Large intestine (tissue), 3 donors: ENCODE data around the gene RBMS1. TPM values are rescaled to one million over a fixed set of nuclear protein-coding genes. Genes with fewer than 3 reads are reported as not detected.

Experiments used
- DNase-seq, 2 donors: peaks; one replicate each; pipeline versions ENCODE4 v3.0.0 to v3.0.0-alpha.2; 2013
- H3K27ac ChIP-seq: one replicate; pipeline ENCODE4 v1.5.1; 2013; ENCODE audit warnings: low read length
- H3K27me3 ChIP-seq: 2 replicates; pipeline ENCODE4 v1.6.1; 2013; ENCODE audit warnings: low read length; ENCODE audit not compliant: control insufficient read depth, insufficient read depth
- H3K36me3 ChIP-seq: 2 replicates; pipeline ENCODE4 v1.6.1; 2013; ENCODE audit warnings: low read length; ENCODE audit not compliant: control insufficient read depth, insufficient read depth
- H3K4me1 ChIP-seq: one replicate; pipeline ENCODE4 v1.6.1; 2013; ENCODE audit warnings: low read length; ENCODE audit not compliant: control insufficient read depth, insufficient read depth
- H3K4me3 ChIP-seq: one replicate; pipeline ENCODE4 v1.5.1; 2013; ENCODE audit warnings: low read length
- H3K9me3 ChIP-seq: one replicate; pipeline ENCODE4 v1.6.1; 2013; ENCODE audit warnings: mild to moderate bottlenecking, low read depth, low read length, moderate library complexity; ENCODE audit not compliant: control insufficient read depth
- WGBS: methylation state at CpG from one replicate; pipeline ENCODE4 v1.1.5; 2013; ENCODE audit warnings: low lambda C conversion rate; ENCODE audit not compliant: insufficient coverage; 5-methylcytosine and 5-hydroxymethylcytosine counted together
- polyA plus RNA-seq: library from polyadenylated mRNA; unstranded; fragments of 120-200 nt; gene quantifications from one replicate; pipeline ENCODE4 v1.2.1, GENCODE V29; 2013

The RBMS1 gene
- polyA plus RNA-seq, 1 donor = 46.6 TPM

DNA sequence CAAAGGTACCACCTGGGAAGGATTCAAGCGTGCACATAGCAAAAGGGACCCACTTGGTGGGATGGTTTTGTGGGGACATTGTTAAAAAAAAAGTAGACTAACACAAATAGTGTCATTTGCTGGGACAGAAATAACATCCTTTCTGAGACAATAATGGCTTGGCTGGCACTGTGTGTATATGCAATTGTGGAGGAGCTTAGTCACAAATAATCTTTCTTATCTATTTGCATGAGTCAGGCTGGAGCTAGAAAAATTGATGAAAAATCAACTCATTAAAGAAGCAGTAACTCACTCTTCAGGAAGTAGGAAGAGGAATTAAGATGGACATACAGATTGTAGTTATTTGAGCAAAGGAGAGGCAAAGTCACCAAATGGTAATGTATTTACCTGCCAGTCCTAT lies 264.0 kb downstream of the RBMS1 start:
- no CpG with 5 or more reads among the region's 1 CpG for WGBS
- H3K9me3 ChIP-seq = no peaks in the 10 kb centered on the region
- no peaks in the 10 kb centered on the region for H3K36me3 ChIP-seq
- no peak overlapping the region for H3K27ac ChIP-seq
- no peak overlapping the region for H3K4me3 ChIP-seq
- DNase-seq = no peak
- H3K27me3 ChIP-seq = no peaks in the 10 kb centered on the region
- peaks cover 15% of the 10 kb centered on the region for H3K4me1 ChIP-seq

DNA sequence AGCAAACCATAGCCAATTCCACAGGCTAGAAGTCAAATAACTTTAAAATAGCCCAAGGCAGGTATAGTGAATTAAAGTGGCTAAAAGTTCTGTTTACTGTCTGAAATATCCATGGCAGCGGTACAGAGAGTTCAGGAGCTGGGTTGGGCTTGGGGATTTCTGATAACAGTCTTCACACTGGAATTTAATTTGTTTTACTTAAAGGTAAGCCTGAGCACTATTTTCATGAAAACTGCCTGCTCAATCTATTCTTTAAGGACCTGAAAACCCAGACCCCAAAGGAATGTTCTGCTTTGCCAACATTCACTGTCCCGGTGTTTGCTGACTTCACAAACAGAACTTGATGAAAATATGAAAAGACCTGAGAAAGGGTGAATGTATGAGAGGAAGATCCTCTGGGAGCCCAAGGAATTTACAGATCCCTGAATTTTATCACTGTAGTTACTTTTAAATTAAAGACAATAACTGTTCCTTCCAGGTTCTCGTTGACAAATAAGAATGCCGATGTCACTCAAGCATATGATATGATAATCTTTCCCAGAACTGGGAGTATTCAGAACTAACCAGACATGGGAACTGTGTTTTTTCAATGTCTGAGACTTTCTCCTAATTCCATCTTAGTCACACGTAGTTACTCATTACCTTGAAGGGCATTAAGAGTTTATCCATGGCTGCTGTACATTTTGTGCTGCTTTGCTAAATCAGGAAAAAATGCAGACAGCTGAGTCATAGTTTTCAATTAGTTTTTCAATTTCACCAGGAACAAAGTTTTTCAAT lies 265.3 kb downstream of the RBMS1 start:
- no peak overlapping the region for H3K4me3 ChIP-seq
- H3K9me3 ChIP-seq = no peaks in the 10 kb centered on the region
- H3K27me3 ChIP-seq = no peaks in the 10 kb centered on the region
- peaks cover 22% of the 10 kb centered on the region for H3K4me1 ChIP-seq
- 50% methylated on average over 1 of the region's 5 CpGs for WGBS
- DNase-seq = peak; percentile 49 to 73
- H3K27ac ChIP-seq = no peak overlapping the region
- H3K36me3 ChIP-seq = no peaks in the 10 kb centered on the region

DNA sequence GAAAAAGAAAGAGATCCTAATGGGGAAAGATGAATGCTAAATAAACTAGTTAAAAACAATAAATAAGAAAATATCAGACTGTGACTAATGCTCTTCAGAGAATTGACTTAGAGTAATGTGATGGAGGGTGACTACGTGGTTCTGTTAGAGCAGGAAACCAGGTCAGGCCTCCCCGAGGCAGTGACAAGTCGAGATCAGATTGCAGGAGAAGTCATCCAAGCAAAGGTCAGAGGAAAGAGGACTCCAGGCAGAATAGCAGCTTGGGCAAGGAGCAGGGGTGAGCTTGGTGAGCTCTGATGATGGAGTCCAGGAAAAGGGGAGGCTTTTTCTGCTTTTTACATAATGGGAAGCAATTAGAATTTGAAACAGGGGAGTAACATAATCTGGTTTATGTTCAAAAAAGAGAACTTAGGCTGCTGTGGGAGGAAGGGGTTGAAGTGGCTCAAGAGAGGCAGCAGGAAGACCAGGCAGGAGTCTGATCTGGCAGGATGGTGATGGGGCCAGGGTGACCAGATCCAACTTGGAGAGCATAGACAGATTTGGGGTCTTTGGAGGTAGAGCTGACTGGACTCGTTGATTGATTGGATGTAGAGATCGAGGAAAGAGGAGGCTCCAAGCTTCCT lies 266.2 kb downstream of the RBMS1 start:
- H3K27ac ChIP-seq = no peak overlapping the region
- H3K36me3 ChIP-seq = no peaks in the 10 kb centered on the region
- H3K4me3 ChIP-seq = no peak overlapping the region
- H3K27me3 ChIP-seq = no peaks in the 10 kb centered on the region
- peak; percentile 61 to 72 for DNase-seq
- H3K4me1 ChIP-seq = peaks cover 31% of the 10 kb centered on the region
- H3K9me3 ChIP-seq = no peaks in the 10 kb centered on the region
- WGBS = no CpG with 5 or more reads among the region's 5 CpGs

DNA sequence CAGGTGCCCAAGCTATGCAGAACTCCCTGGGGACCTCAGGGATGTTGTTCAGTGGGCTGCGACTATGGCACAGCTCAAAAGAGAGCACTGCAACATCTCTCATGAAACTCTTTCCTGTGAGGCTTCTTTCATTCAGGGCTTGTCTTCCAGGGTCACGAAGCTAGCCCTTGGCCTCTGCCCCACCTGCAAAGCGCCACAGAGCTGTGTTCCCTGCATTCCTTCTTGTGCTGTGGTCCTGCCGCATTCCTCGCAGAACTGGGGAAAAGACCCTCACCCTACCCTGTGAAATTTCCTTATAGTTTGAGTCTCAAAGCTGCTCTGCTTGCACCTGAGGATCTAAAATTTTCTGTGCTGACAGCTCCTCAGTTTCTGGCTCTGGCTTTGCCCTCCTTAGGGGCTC lies 267.2 kb downstream of the RBMS1 start:
- no CpG with 5 or more reads among the region's 5 CpGs for WGBS
- Histone ChIP-seq H3K27ac (no peak overlapping the region), H3K4me3 (no peak overlapping the region), H3K27me3 (no peaks in the 10 kb centered on the region), H3K36me3 (no peaks in the 10 kb centered on the region), H3K4me1 (peaks cover 42% of the 10 kb centered on the region), H3K9me3 (no peaks in the 10 kb centered on the region)
- DNase-seq = no peak

DNA sequence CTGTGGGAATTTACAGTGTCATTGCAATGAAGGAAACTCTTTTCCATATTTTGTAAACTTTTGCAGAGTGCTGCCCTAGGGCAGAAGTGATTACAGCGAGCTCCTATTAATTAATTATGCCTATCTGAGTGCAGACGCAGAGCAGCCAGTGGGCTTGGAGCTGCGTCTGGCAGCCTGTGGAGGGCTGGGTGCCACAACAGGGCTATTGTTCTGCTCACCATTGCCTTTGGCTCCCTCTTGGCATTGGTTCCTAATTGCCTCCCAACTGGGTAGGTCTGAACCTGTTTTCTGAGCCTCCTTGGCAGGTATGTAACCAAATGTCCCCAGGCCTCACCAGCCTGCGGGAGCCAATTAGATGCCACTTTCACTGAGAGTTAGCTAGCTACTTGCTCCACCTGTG lies 267.9 kb downstream of the RBMS1 start:
- H3K4me3 ChIP-seq = no peak overlapping the region
- no CpG with 5 or more reads among the region's 4 CpGs for WGBS
- no peak overlapping the region for H3K27ac ChIP-seq
- H3K4me1 ChIP-seq = peaks cover 47% of the 10 kb centered on the region
- no peaks in the 10 kb centered on the region for H3K36me3 ChIP-seq
- DNase-seq = no peak
- H3K9me3 ChIP-seq = no peaks in the 10 kb centered on the region
- no peaks in the 10 kb centered on the region for H3K27me3 ChIP-seq

DNA sequence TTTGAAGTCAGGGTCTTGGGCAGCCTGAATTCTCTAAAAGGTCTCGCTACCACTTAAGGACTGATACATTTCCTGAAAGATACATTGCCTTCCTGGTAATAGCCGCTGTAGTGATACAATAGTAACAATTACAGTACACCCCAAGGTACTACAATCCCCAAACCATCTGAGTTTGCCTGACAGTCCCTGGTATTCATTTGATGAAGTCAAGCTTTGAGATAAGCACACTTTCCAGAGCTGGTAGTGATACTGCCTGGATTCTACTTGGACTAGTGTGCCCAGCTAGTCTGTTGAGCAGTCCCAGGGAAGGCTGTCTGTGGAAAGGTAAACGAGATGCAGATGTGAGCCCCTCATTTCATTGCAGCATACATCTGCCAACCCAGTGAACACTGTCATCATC lies 269.1 kb downstream of the RBMS1 start:
- Histone ChIP-seq H3K27me3 (no peaks in the 10 kb centered on the region), H3K27ac (no peak overlapping the region), H3K36me3 (no peaks in the 10 kb centered on the region), H3K4me1 (peaks cover 47% of the 10 kb centered on the region), H3K4me3 (no peak overlapping the region), H3K9me3 (no peaks in the 10 kb centered on the region)
- DNase-seq = no peak
- WGBS = no CpG with 5 or more reads among the region's 3 CpGs

DNA sequence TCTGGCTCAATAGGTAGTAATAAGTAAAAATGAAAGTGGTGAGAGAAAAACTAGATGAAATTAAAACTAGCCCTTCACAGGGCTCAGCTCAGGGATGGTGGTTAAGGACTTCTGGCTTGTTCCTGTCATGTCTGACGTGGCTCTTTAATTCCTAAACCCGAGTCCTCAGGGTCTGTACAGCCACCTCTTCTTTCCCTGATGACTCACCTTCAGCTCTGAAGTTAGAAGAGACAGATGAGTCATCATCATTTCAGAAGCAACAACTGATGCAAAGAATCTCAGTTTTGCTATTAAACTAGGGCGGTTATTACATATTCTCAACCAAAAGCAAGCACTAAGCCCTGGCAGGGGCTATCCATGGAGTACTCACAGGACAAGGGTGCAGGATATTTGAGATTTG lies 269.5 kb downstream of the RBMS1 start:
- Histone ChIP-seq H3K4me3 (no peak overlapping the region), H3K4me1 (peaks cover 47% of the 10 kb centered on the region), H3K36me3 (no peaks in the 10 kb centered on the region), H3K27me3 (no peaks in the 10 kb centered on the region), H3K27ac (no peak overlapping the region), H3K9me3 (no peaks in the 10 kb centered on the region)
- WGBS = no CpG with 5 or more reads among the region's 3 CpGs
- DNase-seq = no peak

DNA sequence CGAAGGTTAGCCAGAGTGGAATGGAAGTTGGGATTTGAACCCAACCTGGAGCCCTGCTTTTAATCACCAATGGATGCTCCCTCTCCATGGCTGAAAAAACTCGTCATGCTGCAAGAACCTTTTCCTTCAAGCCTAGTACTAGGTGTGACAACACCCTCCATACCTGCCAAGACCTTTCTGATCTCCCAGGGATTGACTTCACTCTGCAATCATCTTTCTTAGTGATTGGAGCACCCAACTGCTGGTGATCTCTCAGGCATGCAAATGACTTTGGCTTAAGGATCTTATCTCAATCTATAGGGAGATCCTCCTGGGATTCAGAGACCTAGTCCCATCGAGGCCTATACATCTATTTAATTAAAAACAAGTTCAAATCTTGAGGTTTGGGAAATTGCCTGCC lies 270.0 kb downstream of the RBMS1 start:
- H3K4me3 ChIP-seq = no peak overlapping the region
- DNase-seq = no peak
- H3K27ac ChIP-seq = peak overlapping the region; percentile 5
- no peaks in the 10 kb centered on the region for H3K9me3 ChIP-seq
- WGBS = no CpG with 5 or more reads among the region's 3 CpGs
- peaks cover 44% of the 10 kb centered on the region for H3K4me1 ChIP-seq
- no peaks in the 10 kb centered on the region for H3K27me3 ChIP-seq
- H3K36me3 ChIP-seq = no peaks in the 10 kb centered on the region

DNA sequence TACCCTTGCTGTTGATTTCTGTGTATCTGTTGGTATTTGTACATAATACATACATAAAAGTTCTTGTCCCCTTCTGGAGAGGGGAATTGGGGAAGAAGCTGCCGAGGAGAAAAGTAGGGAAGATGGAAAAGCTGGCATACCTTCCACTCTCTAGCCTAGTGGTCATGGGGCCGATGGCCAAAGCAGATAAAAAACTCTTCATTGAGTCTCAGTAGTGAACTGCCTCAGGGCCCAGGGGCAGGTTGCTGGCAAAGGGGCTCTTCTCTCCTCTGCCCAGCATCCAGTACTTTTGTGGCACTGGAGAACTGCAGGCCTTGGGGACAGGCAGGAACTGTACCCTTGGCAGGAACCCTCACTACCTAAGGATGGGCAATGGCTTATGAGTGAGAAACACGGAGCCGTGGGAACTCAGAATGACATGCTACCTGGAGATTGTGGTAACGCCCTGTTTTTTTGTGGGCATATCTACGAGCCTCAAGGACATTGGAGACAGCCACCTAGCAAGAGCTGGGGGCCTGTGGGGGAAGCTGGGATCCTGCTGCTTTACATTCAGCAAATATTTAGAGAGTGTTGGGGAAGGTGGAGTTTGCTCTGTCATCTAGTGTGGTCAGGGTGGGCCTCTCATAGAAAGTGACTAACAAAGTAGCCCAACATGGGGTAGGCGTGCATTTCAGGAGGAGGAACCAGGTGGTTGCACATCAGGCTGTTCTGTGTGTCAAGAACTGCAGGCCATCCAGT lies 270.9 kb downstream of the RBMS1 start:
- no CpG with 5 or more reads among the region's 7 CpGs for WGBS
- peaks cover 36% of the 10 kb centered on the region for H3K4me1 ChIP-seq
- peak in 1 of 2 donors; percentile 59 for DNase-seq

More for the DNA sequence above, 270.9 kb downstream of the RBMS1 start:
- H3K4me3 ChIP-seq = no peak overlapping the region
- H3K36me3 ChIP-seq = no peaks in the 10 kb centered on the region
- peak overlapping the region; percentile 48 for H3K27ac ChIP-seq
- H3K27me3 ChIP-seq = no peaks in the 10 kb centered on the region
- no peaks in the 10 kb centered on the region for H3K9me3 ChIP-seq
